Measurements from ENCODE around the gene HTT. TPM values are rescaled to one million over a fixed set of nuclear protein-coding genes. Genes with fewer than 3 reads are reported as not detected.

Gene HTT
- total RNA-seq, 1 donor from 2014 or later, result 65.2 TPM

GRCh38 chr4:3107271-3107670, 32.8 kb downstream of the HTT start:
- H3K9me3 Mint-ChIP-seq (ENCODE audit: unreplicated experiment), result no peaks in the 10 kb centered on the region
- DNase-seq (ENCODE audit: low read depth) (no peak), FAIRE-seq (no peak)

GRCh38 chr4:3107691-3108121, 33.2 kb downstream of the HTT start:
- peak overlapping the region; percentile 70 for H3K27ac ChIP-seq (ENCODE audit: low read depth, low read length)

More at GRCh38 chr4:3107271-3107670, 32.8 kb downstream of the HTT start:
- H3K4me1 ChIP-seq (ENCODE audit: insufficient read depth, low read length), result peaks cover 24% of the 10 kb centered on the region
- peak overlapping the region; percentile 4 for H3K4me2 ChIP-seq (ENCODE audit: low read length)
- H3K27me3 ChIP-seq (ENCODE audit: insufficient read depth, low read length), result no peaks in the 10 kb centered on the region
- TF ChIP-seq CTCF (IDR thresholded peaks at IDR 0.05; ENCODE audit: insufficient read depth, low read depth, low read length) (no peak), EZH2 (IDR thresholded peaks at IDR 0.05; ENCODE audit: insufficient read depth, low read length) (no peak)
- H2AFZ ChIP-seq (ENCODE audit: low read depth, low read length), result no peak overlapping the region
- Mint-ChIP-seq H3K27ac (ENCODE audit: unreplicated experiment) (peak overlapping the region; percentile 67), H3K4me1 (ENCODE audit: low read depth, unreplicated experiment) (peaks cover 22% of the 10 kb centered on the region), H3K27me3 (ENCODE audit: low read depth, unreplicated experiment) (no peaks in the 10 kb centered on the region), H3K4me3 (ENCODE audit: unreplicated experiment) (no peak overlapping the region), H3K36me3 (ENCODE audit: low read depth, unreplicated experiment) (peaks cover 29% of the 10 kb centered on the region)
- H4K20me1 ChIP-seq (ENCODE audit: insufficient read depth, low read length), result peaks cover 46% of the 10 kb centered on the region
- H3K4me3 ChIP-seq (ENCODE audit: insufficient read depth, low read depth, low read length), result no peak overlapping the region
- H3K9me3 ChIP-seq (ENCODE audit: insufficient read depth, low read depth, low read length), result no peaks in the 10 kb centered on the region
- H3K36me3 ChIP-seq (ENCODE audit: insufficient read depth, low read length), result peaks cover 19% of the 10 kb centered on the region
- peak overlapping the region; percentile 27 for H3K9ac ChIP-seq (ENCODE audit: low read length)
- H3K79me2 ChIP-seq (ENCODE audit: insufficient read depth, low read length), result peaks cover 8% of the 10 kb centered on the region
- H3K27ac ChIP-seq (ENCODE audit: low read depth, low read length), result peak overlapping the region; percentile 70

More at GRCh38 chr4:3107691-3108121, 33.2 kb downstream of the HTT start:
- H3K4me3 ChIP-seq (ENCODE audit: insufficient read depth, low read depth, low read length), result no peak overlapping the region
- no peaks in the 10 kb centered on the region for H3K27me3 ChIP-seq (ENCODE audit: insufficient read depth, low read length)
- H3K79me2 ChIP-seq (ENCODE audit: insufficient read depth, low read length), result peaks cover 5% of the 10 kb centered on the region
- H3K36me3 ChIP-seq (ENCODE audit: insufficient read depth, low read length), result peaks cover 21% of the 10 kb centered on the region
- H3K9ac ChIP-seq (ENCODE audit: low read length), result peak overlapping the region; percentile 27
- Mint-ChIP-seq H3K36me3 (ENCODE audit: low read depth, unreplicated experiment) (peaks cover 27% of the 10 kb centered on the region), H3K4me1 (ENCODE audit: low read depth, unreplicated experiment) (peaks cover 25% of the 10 kb centered on the region), H3K27ac (ENCODE audit: unreplicated experiment) (peak overlapping the region; percentile 67), H3K27me3 (ENCODE audit: low read depth, unreplicated experiment) (no peaks in the 10 kb centered on the region), H3K9me3 (ENCODE audit: unreplicated experiment) (no peaks in the 10 kb centered on the region), H3K4me3 (ENCODE audit: unreplicated experiment) (no peak overlapping the region)
- no peak for FAIRE-seq
- no peaks in the 10 kb centered on the region for H3K9me3 ChIP-seq (ENCODE audit: insufficient read depth, low read depth, low read length)
- TF ChIP-seq EZH2 (IDR thresholded peaks at IDR 0.05; ENCODE audit: insufficient read depth, low read length) (no peak), CTCF (IDR thresholded peaks at IDR 0.05; ENCODE audit: insufficient read depth, low read depth, low read length) (no peak)
- peak overlapping the region; percentile 3 for H3K4me2 ChIP-seq (ENCODE audit: low read length)
- H2AFZ ChIP-seq (ENCODE audit: low read depth, low read length), result no peak overlapping the region
- peaks cover 27% of the 10 kb centered on the region for H3K4me1 ChIP-seq (ENCODE audit: insufficient read depth, low read length)
- H4K20me1 ChIP-seq (ENCODE audit: insufficient read depth, low read length), result peaks cover 46% of the 10 kb centered on the region
- DNase-seq (ENCODE audit: low read depth), result no peak

Measured in astrocyte (in vitro differentiated cells and primary cell).